GM18502 (cell line): ENCODE results near the gene FFAR1.
A peak's percentile ranks its signal among the peaks of the same experiment; 100 is the strongest.

Experiments used
- ATAC-seq: cut with Tn5 transposase; IDR thresholded peaks from one replicate; pipeline ENCODE4 v1.9.1; 2021; ENCODE audit warnings: mild to moderate bottlenecking; ENCODE audit not compliant: unreplicated experiment, poor library complexity

Gene FFAR1

GRCh38 chr19:35347171-35347929 is at the start of gene FFAR1:
FFAR1 (plus strand) TSS chr19:35347902; CDS start chr19:35351552, 3,650 bp downstream.
- ATAC-seq = peak; percentile 54

GRCh38 chr19:35297922-35298321 is 49.8 kb upstream of the FFAR1 start:
- no peak for ATAC-seq

- ATAC-seq = no peak
Observed at GRCh38 chr19:35298561-35298972, 49.1 kb upstream of the FFAR1 start.

GRCh38 chr19:35299523-35300338 is 48.0 kb upstream of the FFAR1 start:
- ATAC-seq = no peak

- no peak for ATAC-seq
Observed at GRCh38 chr19:35300339-35300649, 47.4 kb upstream of the FFAR1 start.

GRCh38 chr19:35301961-35302360 is 45.7 kb upstream of the FFAR1 start:
- no peak for ATAC-seq

- no peak for ATAC-seq
Observed at GRCh38 chr19:35302446-35302845, 45.3 kb upstream of the FFAR1 start.

- ATAC-seq = no peak
Observed at GRCh38 chr19:35303357-35303915, 44.3 kb upstream of the FFAR1 start.

GRCh38 chr19:35304036-35304435 is 43.7 kb upstream of the FFAR1 start:
- ATAC-seq = no peak

- no peak for ATAC-seq
Observed at GRCh38 chr19:35305181-35305580, 42.5 kb upstream of the FFAR1 start.

GRCh38 chr19:35306473-35307246 is 41.0 kb upstream of the FFAR1 start:
- no peak for ATAC-seq

- ATAC-seq = no peak
Observed at GRCh38 chr19:35307931-35308330, 39.8 kb upstream of the FFAR1 start.

GRCh38 chr19:35308910-35309309 is 38.8 kb upstream of the FFAR1 start:
- ATAC-seq = no peak

GRCh38 chr19:35309481-35310279 is 38.0 kb upstream of the FFAR1 start:
- ATAC-seq = no peak

- no peak for ATAC-seq
Observed at GRCh38 chr19:35310331-35310730, 37.4 kb upstream of the FFAR1 start.

GRCh38 chr19:35310811-35311465 is 36.8 kb upstream of the FFAR1 start:
- no peak for ATAC-seq

- no peak for ATAC-seq
Observed at GRCh38 chr19:35311901-35312665, 35.6 kb upstream of the FFAR1 start.

- no peak for ATAC-seq
Observed at GRCh38 chr19:35313587-35313986, 34.1 kb upstream of the FFAR1 start.

- ATAC-seq = no peak
Observed at GRCh38 chr19:35314031-35314430, 33.7 kb upstream of the FFAR1 start.
